ENCODE measurements around the gene RPAP2. TPM values are rescaled to one million over a fixed set of nuclear protein-coding genes. Genes with fewer than 3 reads are reported as not detected.

Gene RPAP2
- polyA plus RNA-seq, 3 donors, result 4.4 to 7.8 (median 7.3) TPM

- Mint-ChIP-seq H3K27me3 (ENCODE audit: low read depth in 3 of 3) (no peaks in the 10 kb centered on the region), H3K36me3 (no peaks in the 10 kb centered on the region), H3K27ac (no peak overlapping the region), H3K4me3 (no peak overlapping the region), H3K4me1 (no peaks in the 10 kb centered on the region), H3K9me3 (peaks cover 7 to 18% (median 10%) of the 10 kb centered on the region in 7 donors)
- no peaks in the 10 kb centered on the region for H3K27me3 ChIP-seq (ENCODE audit: control insufficient read depth in 2 of 2, insufficient read depth in 2 of 2, low read length in 2 of 2)
- H2AFZ ChIP-seq (ENCODE audit: insufficient read depth, low read depth, low read length, poor library complexity, severe bottlenecking), result peak overlapping the region; percentile 3
- no peak for DNase-seq
- peaks cover 0 to 12% of the 10 kb centered on the region in 2 donors for H3K9me3 ChIP-seq (replicated peaks in 1 of 2; ENCODE audit: control insufficient read depth in 1 of 2, insufficient read depth in 1 of 2, low read length in 2 of 2)
- H3K4me1 ChIP-seq (ENCODE audit: control insufficient read depth in 1 of 2, insufficient read depth in 2 of 2, low read length in 2 of 2), result no peaks in the 10 kb centered on the region
- intact Hi-C loops (cut with micrococcal nuclease), result no loop called here
- no peak overlapping the region for H3K9ac ChIP-seq (ENCODE audit: insufficient read depth, low read length, poor library complexity, severe bottlenecking)
- H4K20me1 ChIP-seq (ENCODE audit: insufficient read depth, low read length), result no peaks in the 10 kb centered on the region
- H3K4me2 ChIP-seq (replicated peaks; ENCODE audit: extremely low read depth, low read length, poor library complexity, severe bottlenecking), result no peak overlapping the region
- no peak for TF ChIP-seq CTCF (IDR thresholded peaks at IDR 0.05)
- WGBS (ENCODE audit: insufficient coverage), result no CpG with 5 or more reads among the region's 1 CpG
- H3K36me3 ChIP-seq (replicated peaks in 1 of 2; ENCODE audit: control insufficient read depth in 1 of 2, insufficient read depth in 2 of 2, low read length in 2 of 2), result no peaks in the 10 kb centered on the region
- no peak overlapping the region for H3K4me3 ChIP-seq (replicated peaks in 1 of 3; ENCODE audit: low read depth in 2 of 3, low read length in 3 of 3)
- no peaks in the 10 kb centered on the region for H3K79me2 ChIP-seq (ENCODE audit: insufficient read depth, low read length)
- H3K27ac ChIP-seq (ENCODE audit: low read depth in 1 of 2, low read length in 2 of 2), result no peak overlapping the region
These were observed 140.4 kb downstream of the RPAP2 start for GRCh38 chr1:92439291-92439690.

DNA sequence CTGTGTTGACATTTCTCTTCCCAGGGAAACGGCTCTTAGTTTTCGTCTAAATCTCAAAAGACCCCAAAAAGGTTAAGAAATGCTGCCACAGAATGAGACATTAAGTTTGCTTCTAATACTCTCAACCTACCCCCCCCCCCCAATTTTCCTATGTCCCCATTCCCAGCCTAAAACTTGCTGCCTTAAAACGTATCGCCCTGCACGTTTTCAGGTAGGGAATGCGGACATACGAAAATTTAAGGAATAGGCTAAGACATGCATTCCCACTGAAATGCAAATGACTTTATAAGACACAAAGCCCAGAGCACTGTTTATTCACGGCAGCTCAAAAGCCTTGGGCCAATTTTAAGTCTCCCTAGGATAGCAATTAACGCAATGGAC is 142.4 kb downstream of the RPAP2 start:
- 98% methylated on average over 7 of the region's 9 CpGs for WGBS (ENCODE audit: insufficient coverage)
- H3K36me3 Mint-ChIP-seq, result no peaks in the 10 kb centered on the region
- no peak overlapping the region for H3K4me3 ChIP-seq (replicated peaks in 1 of 3; ENCODE audit: low read depth in 2 of 3, low read length in 3 of 3)
- intact Hi-C loops (cut with micrococcal nuclease), result no loop called here
- peaks cover 0 to 6% of the 10 kb centered on the region in 2 donors for H3K9me3 ChIP-seq (replicated peaks in 1 of 2; ENCODE audit: control insufficient read depth in 1 of 2, insufficient read depth in 1 of 2, low read length in 2 of 2)
- no peak overlapping the region for H3K9ac ChIP-seq (ENCODE audit: insufficient read depth, low read length, poor library complexity, severe bottlenecking)
- H3K36me3 ChIP-seq (replicated peaks in 1 of 2; ENCODE audit: control insufficient read depth in 1 of 2, insufficient read depth in 2 of 2, low read length in 2 of 2), result no peaks in the 10 kb centered on the region
- no peak overlapping the region for H3K4me2 ChIP-seq (replicated peaks; ENCODE audit: extremely low read depth, low read length, poor library complexity, severe bottlenecking)
- no peak overlapping the region for H2AFZ ChIP-seq (ENCODE audit: insufficient read depth, low read depth, low read length, poor library complexity, severe bottlenecking)
- DNase-seq, result no peak
- H3K4me1 Mint-ChIP-seq, result no peaks in the 10 kb centered on the region
- H4K20me1 ChIP-seq (ENCODE audit: insufficient read depth, low read length), result no peaks in the 10 kb centered on the region
- no peak overlapping the region for H3K4me3 Mint-ChIP-seq
- H3K27me3 Mint-ChIP-seq (ENCODE audit: low read depth in 3 of 3), result no peaks in the 10 kb centered on the region
- no peak overlapping the region for H3K27ac ChIP-seq (ENCODE audit: low read depth in 1 of 2, low read length in 2 of 2)
- no peaks in the 10 kb centered on the region for H3K4me1 ChIP-seq (ENCODE audit: control insufficient read depth in 1 of 2, insufficient read depth in 2 of 2, low read length in 2 of 2)
- no peak for TF ChIP-seq CTCF (IDR thresholded peaks at IDR 0.05)
- H3K27ac Mint-ChIP-seq, result no peak overlapping the region
- H3K9me3 Mint-ChIP-seq, result peaks cover 3 to 8% (median 5%) of the 10 kb centered on the region in 7 donors
- H3K27me3 ChIP-seq (ENCODE audit: control insufficient read depth in 2 of 2, insufficient read depth in 2 of 2, low read length in 2 of 2), result no peaks in the 10 kb centered on the region
- no peaks in the 10 kb centered on the region for H3K79me2 ChIP-seq (ENCODE audit: insufficient read depth, low read length)
